A673 (cell line): ENCODE data around the gene MBD3L1.

Experiments
- EZH2 ChIP-seq: fragments of 200-600 bp; sonication (generic); IDR thresholded peaks from 2 replicates; pipeline ENCODE4 v1.6.1; 2017; ENCODE audit warnings: borderline replicate concordance, low read depth, mild to moderate bottlenecking, mixed read lengths, antibody characterized with exemption, low read length; ENCODE audit not compliant: poor library complexity, severe bottlenecking
- TF ChIP-seq, protein P1 (sequence below): fragments of 300-800, 200-600 bp; sonication (generic); conservative IDR thresholded peaks from 2 replicates; pipeline ENCODE4 v1.5.1; 2017; ENCODE audit warnings: low read depth, mild to moderate bottlenecking, antibody characterized with exemption, low read length, moderate library complexity, mixed read lengths

DNA sequence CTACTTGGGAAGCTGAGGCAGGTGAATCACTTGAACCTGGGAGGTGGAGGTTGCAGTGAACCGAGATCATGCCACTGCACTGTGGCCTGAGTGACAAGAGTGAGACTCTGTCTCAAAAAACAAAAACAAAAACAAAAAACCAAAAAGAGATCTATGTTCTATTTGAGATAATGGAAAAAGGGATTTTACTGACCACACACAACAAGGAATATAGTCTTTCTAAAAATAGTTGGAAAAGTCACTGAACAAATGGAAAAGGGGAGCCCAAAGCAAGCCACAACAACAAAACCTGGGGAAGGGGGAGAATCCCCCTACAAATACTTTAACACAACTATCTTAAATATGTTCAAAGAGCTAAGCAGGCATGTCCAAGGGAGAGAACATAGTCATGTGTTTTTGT, 37.4 kb upstream of the MBD3L1 start:
- TF ChIP-seq, protein P1, sequence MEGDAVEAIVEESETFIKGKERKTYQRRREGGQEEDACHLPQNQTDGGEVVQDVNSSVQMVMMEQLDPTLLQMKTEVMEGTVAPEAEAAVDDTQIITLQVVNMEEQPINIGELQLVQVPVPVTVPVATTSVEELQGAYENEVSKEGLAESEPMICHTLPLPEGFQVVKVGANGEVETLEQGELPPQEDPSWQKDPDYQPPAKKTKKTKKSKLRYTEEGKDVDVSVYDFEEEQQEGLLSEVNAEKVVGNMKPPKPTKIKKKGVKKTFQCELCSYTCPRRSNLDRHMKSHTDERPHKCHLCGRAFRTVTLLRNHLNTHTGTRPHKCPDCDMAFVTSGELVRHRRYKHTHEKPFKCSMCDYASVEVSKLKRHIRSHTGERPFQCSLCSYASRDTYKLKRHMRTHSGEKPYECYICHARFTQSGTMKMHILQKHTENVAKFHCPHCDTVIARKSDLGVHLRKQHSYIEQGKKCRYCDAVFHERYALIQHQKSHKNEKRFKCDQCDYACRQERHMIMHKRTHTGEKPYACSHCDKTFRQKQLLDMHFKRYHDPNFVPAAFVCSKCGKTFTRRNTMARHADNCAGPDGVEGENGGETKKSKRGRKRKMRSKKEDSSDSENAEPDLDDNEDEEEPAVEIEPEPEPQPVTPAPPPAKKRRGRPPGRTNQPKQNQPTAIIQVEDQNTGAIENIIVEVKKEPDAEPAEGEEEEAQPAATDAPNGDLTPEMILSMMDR = no peak
- TF ChIP-seq EZH2 = no peak
